ENCODE data around the gene MPPE1.

Gene MPPE1

DNA sequence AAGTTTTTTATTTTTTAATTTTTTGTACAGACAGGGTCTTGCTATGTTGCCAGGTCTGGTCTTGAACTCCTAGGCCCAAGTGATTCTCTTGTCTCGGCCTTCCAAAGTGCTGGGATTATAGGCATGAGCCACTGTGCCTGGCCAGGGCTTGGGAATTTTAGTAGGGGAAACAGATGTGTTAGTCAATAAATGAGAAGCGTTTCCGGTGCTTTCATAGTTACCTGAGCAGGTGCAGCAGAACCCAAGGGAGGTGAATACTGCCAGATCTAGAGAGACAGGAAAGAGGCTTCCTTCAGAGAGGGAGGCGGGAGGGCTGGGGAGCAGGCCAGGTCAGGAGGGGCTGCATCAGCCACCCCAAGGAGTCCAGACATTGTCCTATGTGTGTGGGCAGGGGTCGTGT lies 42.7 kb upstream of the MPPE1 start:
- no peak for TF ChIP-seq EZH2phosphoT487 (IDR thresholded peaks at IDR 0.05; ENCODE audit: low read length)
- TF ChIP-seq, protein P1, sequence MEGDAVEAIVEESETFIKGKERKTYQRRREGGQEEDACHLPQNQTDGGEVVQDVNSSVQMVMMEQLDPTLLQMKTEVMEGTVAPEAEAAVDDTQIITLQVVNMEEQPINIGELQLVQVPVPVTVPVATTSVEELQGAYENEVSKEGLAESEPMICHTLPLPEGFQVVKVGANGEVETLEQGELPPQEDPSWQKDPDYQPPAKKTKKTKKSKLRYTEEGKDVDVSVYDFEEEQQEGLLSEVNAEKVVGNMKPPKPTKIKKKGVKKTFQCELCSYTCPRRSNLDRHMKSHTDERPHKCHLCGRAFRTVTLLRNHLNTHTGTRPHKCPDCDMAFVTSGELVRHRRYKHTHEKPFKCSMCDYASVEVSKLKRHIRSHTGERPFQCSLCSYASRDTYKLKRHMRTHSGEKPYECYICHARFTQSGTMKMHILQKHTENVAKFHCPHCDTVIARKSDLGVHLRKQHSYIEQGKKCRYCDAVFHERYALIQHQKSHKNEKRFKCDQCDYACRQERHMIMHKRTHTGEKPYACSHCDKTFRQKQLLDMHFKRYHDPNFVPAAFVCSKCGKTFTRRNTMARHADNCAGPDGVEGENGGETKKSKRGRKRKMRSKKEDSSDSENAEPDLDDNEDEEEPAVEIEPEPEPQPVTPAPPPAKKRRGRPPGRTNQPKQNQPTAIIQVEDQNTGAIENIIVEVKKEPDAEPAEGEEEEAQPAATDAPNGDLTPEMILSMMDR (IDR thresholded peaks at IDR 0.05; ENCODE audit: low read length) = no peak
- TF ChIP-seq EZH2 (optimal IDR thresholded peaks at IDR 0.05; ENCODE audit: low read depth, low read length) = no peak
- H3K9me3 ChIP-seq (replicated peaks; ENCODE audit: insufficient read depth, low read length) = no peaks in the 10 kb centered on the region
- H3K9ac ChIP-seq (ENCODE audit: low read length) = no peak overlapping the region
- no peaks in the 10 kb centered on the region for H3K9me2 ChIP-seq (replicated peaks; ENCODE audit: insufficient read depth, low read length)
- no peak for DNase-seq
- H2AFZ ChIP-seq (ENCODE audit: low read length) = no peak overlapping the region
- 0 out of 2 replicates have a peak, but pooled peaks cover 4% of the 10 kb centered on the region for H3K27me3 ChIP-seq (replicated peaks; ENCODE audit: insufficient read depth, low read length)
- no peaks in the 10 kb centered on the region for H3F3A ChIP-seq (ENCODE audit: insufficient read depth, low read length)
- H3K4me1 ChIP-seq (ENCODE audit: low read length) = 0 out of 2 replicates have a peak, but pooled peaks cover 5% of the 10 kb centered on the region
- H4K20me1 ChIP-seq (ENCODE audit: insufficient read depth, low read length) = no peaks in the 10 kb centered on the region
- no peaks in the 10 kb centered on the region for H3K79me2 ChIP-seq (ENCODE audit: low read length)
- H3K36me3 ChIP-seq (replicated peaks; ENCODE audit: insufficient read depth, low read length) = no peaks in the 10 kb centered on the region
- no peak overlapping the region for H3K4me3 ChIP-seq (ENCODE audit: low read length)
- H3K4me2 ChIP-seq (ENCODE audit: low read depth, low read length) = no peak overlapping the region
- H3K27ac ChIP-seq (ENCODE audit: low read length) = no peak overlapping the region

DNA sequence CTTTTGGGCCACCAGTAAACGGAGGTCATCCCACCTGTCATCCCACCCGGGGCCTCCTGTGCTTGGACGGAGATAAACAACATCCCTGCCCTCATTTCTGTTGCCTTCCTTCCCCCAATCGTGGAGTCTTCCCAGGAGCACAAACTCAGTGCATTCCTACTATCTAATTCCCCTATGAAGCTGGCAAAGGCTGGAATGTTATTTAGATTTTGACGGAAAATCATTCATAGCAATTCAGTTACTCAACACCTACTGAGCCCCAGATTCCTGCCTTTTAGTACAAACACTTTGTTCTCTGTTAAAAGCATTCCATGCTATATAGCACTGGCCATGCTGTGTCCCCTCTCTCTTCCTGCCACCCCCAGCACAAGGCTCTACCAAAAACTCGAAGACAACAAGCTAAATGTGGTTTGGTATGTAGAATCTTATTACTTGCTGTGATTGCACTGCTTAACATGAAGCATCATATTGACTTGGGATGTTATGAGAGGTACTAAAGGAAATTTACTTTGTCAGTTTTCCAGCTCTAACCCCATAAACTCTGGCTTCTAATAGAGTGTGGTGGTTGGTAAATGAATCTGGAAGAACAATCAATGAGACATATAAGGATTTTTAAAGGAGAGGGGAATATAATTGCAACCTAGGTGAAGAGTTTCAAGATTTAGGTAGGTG lies 40.9 kb upstream of the MPPE1 start:
- Histone ChIP-seq H3K9ac (ENCODE audit: low read length) (no peak overlapping the region), H2AFZ (ENCODE audit: low read length) (no peak overlapping the region), H3K4me3 (ENCODE audit: low read length) (no peak overlapping the region), H3K9me2 (replicated peaks; ENCODE audit: insufficient read depth, low read length) (no peaks in the 10 kb centered on the region), H3K4me2 (ENCODE audit: low read depth, low read length) (no peak overlapping the region), H3K79me2 (ENCODE audit: low read length) (no peaks in the 10 kb centered on the region), H3F3A (ENCODE audit: insufficient read depth, low read length) (no peaks in the 10 kb centered on the region), H3K36me3 (replicated peaks; ENCODE audit: insufficient read depth, low read length) (no peaks in the 10 kb centered on the region), H3K9me3 (replicated peaks; ENCODE audit: insufficient read depth, low read length) (no peaks in the 10 kb centered on the region), H3K4me1 (ENCODE audit: low read length) (0 out of 2 replicates have a peak, but pooled peaks cover 5% of the 10 kb centered on the region), H3K27ac (ENCODE audit: low read length) (no peak overlapping the region), H3K27me3 (replicated peaks; ENCODE audit: insufficient read depth, low read length) (peaks cover 17% of the 10 kb centered on the region), H4K20me1 (ENCODE audit: insufficient read depth, low read length) (no peaks in the 10 kb centered on the region)
- DNase-seq = no peak
- TF ChIP-seq EZH2 (optimal IDR thresholded peaks at IDR 0.05; ENCODE audit: low read depth, low read length) (no peak), EZH2phosphoT487 (IDR thresholded peaks at IDR 0.05; ENCODE audit: low read length) (no peak)
- TF ChIP-seq, protein P1 (IDR thresholded peaks at IDR 0.05; ENCODE audit: low read length) = no peak

DNA sequence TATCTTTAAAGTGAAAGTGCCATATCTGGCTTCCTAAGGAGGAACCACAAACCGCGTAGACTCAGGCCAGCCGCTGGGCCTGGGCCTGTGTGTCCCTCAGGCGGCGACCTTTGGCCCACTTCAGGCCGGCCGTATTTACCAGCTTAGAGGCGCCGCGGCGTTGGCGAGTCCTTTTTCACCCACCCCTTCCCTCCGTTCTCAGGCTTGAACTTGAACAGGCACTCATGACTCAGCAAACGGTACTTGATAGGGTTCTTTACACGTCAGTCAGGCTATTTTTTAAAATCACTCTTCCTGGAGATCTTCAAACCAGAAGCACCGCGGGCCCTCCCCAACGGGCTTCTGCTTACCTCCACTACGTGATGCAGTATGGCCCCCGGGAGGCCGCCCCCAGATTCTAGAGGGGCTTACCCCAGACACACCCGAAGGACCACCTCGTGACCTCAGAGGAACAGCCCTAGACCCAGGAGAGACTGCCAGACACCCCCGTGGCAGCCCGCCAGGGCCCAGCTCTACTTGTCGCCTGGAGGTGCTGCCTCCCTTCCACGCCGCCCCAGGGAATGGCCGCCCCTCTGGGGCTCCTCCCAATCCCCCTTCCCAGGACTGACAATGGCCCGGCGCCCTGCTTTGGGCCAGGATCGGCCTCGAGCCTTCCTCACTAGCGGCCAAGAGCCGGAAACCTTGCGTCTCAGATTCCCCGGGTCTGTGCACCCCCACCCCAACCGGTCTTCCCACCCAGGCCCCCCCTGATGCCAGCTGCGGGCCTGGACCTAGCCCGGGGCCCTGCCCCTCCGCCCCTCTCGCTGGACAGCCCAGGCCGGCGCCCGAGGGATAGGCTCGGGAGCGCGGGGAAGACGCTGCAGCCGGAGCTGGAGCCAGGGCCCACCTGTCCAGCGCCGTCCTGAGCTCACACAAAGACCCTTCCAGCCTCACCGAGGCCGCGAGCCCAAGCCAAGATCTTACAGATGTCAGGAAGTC lies 39.4 kb upstream of the MPPE1 start:
- Histone ChIP-seq H3K9me2 (replicated peaks; ENCODE audit: insufficient read depth, low read length) (no peaks in the 10 kb centered on the region), H2AFZ (ENCODE audit: low read length) (peak overlapping the region; percentile 27; the same call in 1 of the 2 replicates), H3K9me3 (replicated peaks; ENCODE audit: insufficient read depth, low read length) (no peaks in the 10 kb centered on the region), H3K36me3 (replicated peaks; ENCODE audit: insufficient read depth, low read length) (no peaks in the 10 kb centered on the region), H3K27ac (ENCODE audit: low read length) (no peak overlapping the region), H4K20me1 (ENCODE audit: insufficient read depth, low read length) (no peaks in the 10 kb centered on the region), H3K4me3 (ENCODE audit: low read length) (no peak overlapping the region), H3K4me2 (ENCODE audit: low read depth, low read length) (peak overlapping the region; percentile 43), H3K9ac (ENCODE audit: low read length) (no peak overlapping the region), H3K27me3 (replicated peaks; ENCODE audit: insufficient read depth, low read length) (peaks cover 20% of the 10 kb centered on the region), H3K4me1 (ENCODE audit: low read length) (0 out of 2 replicates have a peak, but pooled peaks cover 5% of the 10 kb centered on the region), H3F3A (ENCODE audit: insufficient read depth, low read length) (no peaks in the 10 kb centered on the region), H3K79me2 (ENCODE audit: low read length) (no peaks in the 10 kb centered on the region)
- TF ChIP-seq EZH2phosphoT487 (IDR thresholded peaks at IDR 0.05; ENCODE audit: low read length) = no peak
- TF ChIP-seq, protein P1 (IDR thresholded peaks at IDR 0.05; ENCODE audit: low read length) = no peak
- TF ChIP-seq EZH2 (optimal IDR thresholded peaks at IDR 0.05; ENCODE audit: low read depth, low read length) = no peak
- DNase-seq = peak; percentile 69
